GM18861 (cell line): ENCODE results near the gene NAV2.
"Not testable (repeated sequence)": the region's sequence is repeated elsewhere in the genome, so short reads cannot be mapped to it uniquely, and the experiment has no call there.

ENCODE experiments used
- ATAC-seq: cut with Tn5 transposase; IDR thresholded peaks from one replicate; pipeline ENCODE4 v1.9.1; 2021; ENCODE audit not compliant: unreplicated experiment

NAV2 gene

GRCh38 chr11:19939415-19939929, 226.8 kb downstream of the NAV2 start:
- peak; percentile 70 for ATAC-seq

- no peak for ATAC-seq
These were observed 228.2 kb downstream of the NAV2 start for GRCh38 chr11:19940831-19941230.

GRCh38 chr11:19946681-19947080, 234.0 kb downstream of the NAV2 start:
- no peak for ATAC-seq

- no peak for ATAC-seq
These were observed 235.0 kb downstream of the NAV2 start for GRCh38 chr11:19947537-19948114.

GRCh38 chr11:19949606-19950005, 237.0 kb downstream of the NAV2 start:
- ATAC-seq, result no peak

- ATAC-seq, result peak; percentile 82
These were observed 239.0 kb downstream of the NAV2 start for GRCh38 chr11:19951558-19952115.

GRCh38 chr11:19952116-19952605, 239.5 kb downstream of the NAV2 start:
- no peak for ATAC-seq

GRCh38 chr11:19952911-19953310, 240.3 kb downstream of the NAV2 start:
- ATAC-seq, result no peak

- ATAC-seq, result no peak
These were observed 240.7 kb downstream of the NAV2 start for GRCh38 chr11:19953336-19953735.

GRCh38 chr11:19953909-19954308, 241.3 kb downstream of the NAV2 start:
- ATAC-seq, result no peak

- ATAC-seq, result no peak
These were observed 242.3 kb downstream of the NAV2 start for GRCh38 chr11:19954899-19955298.

GRCh38 chr11:19955660-19956059, 243.0 kb downstream of the NAV2 start:
- no peak for ATAC-seq

GRCh38 chr11:19956228-19956627, 243.6 kb downstream of the NAV2 start:
- no peak for ATAC-seq

- no peak for ATAC-seq
These were observed 244.8 kb downstream of the NAV2 start for GRCh38 chr11:19957294-19957943.

- ATAC-seq, result no peak
These were observed 245.6 kb downstream of the NAV2 start for GRCh38 chr11:19958204-19958603.

- no peak for ATAC-seq
These were observed 246.6 kb downstream of the NAV2 start for GRCh38 chr11:19959210-19959609.

- no peak for ATAC-seq
These were observed 247.0 kb downstream of the NAV2 start for GRCh38 chr11:19959648-19960059.

GRCh38 chr11:19960410-19960809, 247.8 kb downstream of the NAV2 start:
- ATAC-seq, result not testable (repeated sequence)

GRCh38 chr11:19961225-19961624, 248.6 kb downstream of the NAV2 start:
- ATAC-seq, result no peak

- no peak for ATAC-seq
These were observed 249.6 kb downstream of the NAV2 start for GRCh38 chr11:19962053-19962800.

GRCh38 chr11:19962801-19963175, 250.2 kb downstream of the NAV2 start:
- no peak for ATAC-seq
